Stimulated activated CD4-positive, alpha-beta T cell treated with anti-CD3 and anti-CD28 coated beads, Interleukin-15, amount 100 ng/mL, for 48 hours (primary cell): ENCODE measurements around the gene ITPR3.
A peak's percentile ranks its signal among the peaks of the same experiment; 100 is the strongest.

ENCODE experiments used
- DNase-seq, 2 donors: peaks; one replicate each; pipeline ENCODE4 v3.0.0-alpha.2; 2020; ENCODE audit warnings: low read depth in 2 of 2

Gene ITPR3

DNA sequence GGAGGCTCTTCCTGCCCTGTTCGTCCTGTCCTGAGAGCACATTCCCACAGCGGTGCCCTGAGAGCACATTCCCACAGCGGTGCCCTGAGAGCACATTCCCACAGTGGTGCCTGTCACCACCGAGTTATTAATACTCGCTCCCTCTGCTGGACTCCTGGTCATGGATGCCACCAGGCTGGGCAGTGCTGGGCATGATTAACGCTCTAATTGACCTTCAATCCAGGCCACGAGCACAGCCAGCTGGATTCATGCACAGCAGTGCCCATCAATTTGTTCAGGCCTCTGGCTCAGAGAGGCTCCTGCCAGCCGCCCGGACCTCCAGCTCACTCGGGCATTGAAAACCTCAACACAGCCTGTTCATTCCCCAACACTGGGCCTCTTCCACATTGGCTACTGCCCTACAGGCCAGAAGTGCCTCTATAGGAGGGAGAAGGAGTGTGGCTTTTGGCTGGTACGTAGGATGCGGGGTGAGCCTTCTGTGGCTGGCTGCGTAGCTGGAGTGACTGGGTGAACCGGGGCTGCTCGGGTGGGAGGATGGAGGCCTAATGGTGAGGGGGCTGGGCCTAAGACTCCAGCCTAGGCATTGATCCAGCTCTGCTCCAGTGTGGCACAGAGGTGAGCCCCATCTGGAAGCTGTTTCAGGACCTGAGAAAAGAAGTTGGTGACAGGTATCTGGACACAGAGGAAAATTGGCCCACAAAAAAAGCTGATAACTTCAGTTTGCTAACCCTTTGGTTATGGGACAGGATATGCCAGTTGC, 116.3 kb downstream of the ITPR3 start:
- no peak for DNase-seq

DNA sequence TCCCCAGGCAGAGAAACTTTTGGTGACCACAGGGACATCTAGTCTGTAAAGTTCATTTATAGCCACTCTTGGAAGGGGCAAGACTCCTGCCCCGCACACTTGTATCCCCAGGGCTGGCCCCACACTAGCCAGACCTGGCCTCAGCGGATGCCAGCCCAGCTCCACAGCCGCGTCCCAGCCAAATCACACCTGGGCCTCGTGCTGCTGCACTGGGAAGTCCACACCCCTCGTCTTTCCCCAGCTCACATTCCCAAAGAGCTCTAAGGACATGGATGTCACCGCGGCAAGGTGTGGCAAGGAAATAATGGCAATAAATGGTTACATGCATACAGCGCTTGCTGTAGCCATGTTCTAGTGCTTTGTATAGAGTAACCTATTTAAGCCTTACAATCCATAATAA, 117.0 kb downstream of the ITPR3 start:
- no peak for DNase-seq

GRCh38 chr6:33738879-33739278, 117.8 kb downstream of the ITPR3 start:
- no peak for DNase-seq

DNA sequence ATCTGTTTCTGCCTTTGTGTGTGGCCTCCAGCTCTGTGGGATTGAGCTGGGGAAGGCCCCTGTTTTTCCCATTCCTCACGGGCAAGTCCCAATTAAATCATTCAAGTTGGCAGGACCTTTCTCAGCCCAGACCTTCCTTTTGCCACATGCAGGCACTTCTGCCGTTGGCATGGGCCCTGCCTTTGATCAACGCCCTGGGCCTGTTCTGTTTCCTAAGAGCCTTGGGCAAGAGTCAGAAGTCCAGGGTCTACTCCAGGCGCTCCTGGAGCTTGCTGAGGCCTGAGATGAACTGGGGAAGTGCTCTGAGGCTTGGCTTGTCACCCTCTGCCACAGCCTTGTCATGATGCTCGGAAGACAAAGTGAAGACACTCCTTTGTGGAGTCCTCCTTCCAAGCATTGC, 118.4 kb downstream of the ITPR3 start:
- no peak for DNase-seq

- DNase-seq, result no peak
These were observed 119.1 kb downstream of the ITPR3 start for GRCh38 chr6:33740204-33740608.

- DNase-seq, result no peak
These were observed 119.7 kb downstream of the ITPR3 start for GRCh38 chr6:33740794-33741193.

DNA sequence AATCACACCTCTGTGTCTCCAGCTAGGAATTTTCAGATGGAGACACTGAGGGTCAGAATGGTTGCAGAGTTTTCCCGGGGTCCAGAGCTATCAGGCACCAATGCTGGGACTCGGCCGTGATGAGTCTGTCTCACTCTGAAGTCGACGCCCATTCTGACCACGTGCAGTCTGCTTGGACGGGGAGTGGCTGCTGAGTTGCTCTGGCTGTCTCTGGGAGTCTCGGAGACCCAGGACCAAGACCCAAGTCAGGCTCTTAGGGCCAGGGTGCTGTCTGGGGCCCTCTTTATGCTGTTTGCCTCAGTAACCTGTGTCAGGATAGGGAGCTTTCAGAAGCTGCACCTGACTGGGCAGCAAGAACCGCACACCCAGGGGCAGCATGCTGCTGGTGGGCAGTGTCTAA, 121.0 kb downstream of the ITPR3 start:
- DNase-seq, result no peak

DNA sequence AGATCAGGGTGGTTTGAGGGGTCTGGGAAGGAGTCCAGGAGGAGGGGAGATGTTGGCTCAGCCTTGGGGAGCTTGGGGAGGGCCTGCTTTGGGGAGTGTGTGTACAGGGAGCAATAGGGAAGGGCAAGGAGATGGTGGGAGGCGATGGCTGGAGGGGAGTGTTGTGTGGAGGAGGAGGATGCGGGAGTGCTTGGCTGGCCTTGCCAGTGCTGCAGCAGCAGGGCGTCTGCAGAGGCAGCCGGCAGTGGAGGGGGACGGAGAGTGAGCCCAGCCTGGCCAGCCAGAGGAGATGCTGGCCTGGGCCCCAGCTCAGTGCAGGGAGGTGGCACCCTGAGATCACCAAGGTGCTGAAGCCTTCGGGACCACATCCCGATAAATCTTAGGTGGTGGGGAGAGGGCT, 121.7 kb downstream of the ITPR3 start:
- no peak for DNase-seq

GRCh38 chr6:33744001-33744848, 123.1 kb downstream of the ITPR3 start:
- DNase-seq, result peak; percentile 55 to 69

GRCh38 chr6:33744895-33745546, 123.9 kb downstream of the ITPR3 start:
- no peak for DNase-seq

DNA sequence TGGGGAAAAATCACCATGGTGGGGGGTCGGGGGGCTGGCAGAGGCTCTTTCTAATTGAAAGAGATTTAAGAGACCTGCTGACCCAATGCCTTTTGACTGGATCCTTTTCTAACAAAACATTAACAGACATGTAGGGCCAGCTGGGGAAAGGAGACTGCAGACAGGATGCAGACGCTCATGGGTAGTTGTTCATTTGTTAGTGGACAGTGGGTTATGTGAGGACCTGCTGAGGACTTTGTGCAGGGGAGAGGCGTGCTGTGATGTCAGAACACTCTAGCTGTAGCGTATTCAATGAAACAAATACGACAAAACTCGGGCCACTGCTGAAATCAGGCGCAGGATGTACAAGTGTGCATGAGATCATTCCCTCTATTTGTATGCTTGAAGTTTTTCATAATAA, 124.4 kb downstream of the ITPR3 start:
- no peak for DNase-seq
